GM23338 (cell line): Measurements from ENCODE around the gene DNM1L. TPM values are rescaled to one million over a fixed set of nuclear protein-coding genes. Genes with fewer than 3 reads are reported as not detected.
"Not testable (repeated sequence)": the region's sequence is repeated elsewhere in the genome, so short reads cannot be mapped to it uniquely, and the experiment has no call there.

Experiments used
- ATAC-seq: fragments of 200-7000 bp; cut with Tn5 transposase; 3 replicates; pipeline ENCODE4 v1.9.1; 2020
- DNase-seq: peaks from one replicate; pipeline ENCODE4 v3.0.0-alpha.2; 2015; ENCODE audit warnings: low spot score
- H2AFZ ChIP-seq: fragments of 200-600 bp; sonication (generic); 2 replicates; pipeline ENCODE4 v1.8.0; 2016; ENCODE audit warnings: antibody characterized with exemption, mild to moderate bottlenecking, moderate library complexity
- H3F3A ChIP-seq: fragments of 200-600 bp; sonication (generic); replicated peaks from 2 replicates; pipeline ENCODE4 v1.8.0; 2017; ENCODE audit warnings: antibody characterized with exemption, mixed run types, low read depth
- H3K27ac ChIP-seq: fragments of 200-600 bp; sonication (generic); 2 replicates; pipeline ENCODE4 v1.6.1; 2016; ENCODE audit warnings: low read depth
- H3K27me3 ChIP-seq: fragments of 200-600 bp; sonication (generic); 2 replicates; pipeline ENCODE4 v1.8.0; 2016; ENCODE audit warnings: mild to moderate bottlenecking, mixed run types, moderate library complexity; ENCODE audit not compliant: insufficient read depth
- H3K36me3 ChIP-seq: fragments of 200-600 bp; sonication (generic); 2 replicates; pipeline ENCODE4 v1.8.0; 2016; ENCODE audit warnings: mild to moderate bottlenecking; ENCODE audit not compliant: insufficient read depth
- H3K4me1 ChIP-seq: fragments of 200-600 bp; sonication (generic); 2 replicates; pipeline ENCODE4 v1.8.0; 2016; ENCODE audit warnings: mild to moderate bottlenecking, moderate library complexity; ENCODE audit not compliant: insufficient read depth
- H3K4me2 ChIP-seq: fragments of 200-600 bp; sonication (generic); 2 replicates; pipeline ENCODE4 v1.7.1; 2017; ENCODE audit warnings: mixed run types
- H3K4me3 ChIP-seq: fragments of 200-600 bp; sonication (generic); 2 replicates; pipeline ENCODE4 v1.6.1; 2016; ENCODE audit warnings: mixed run types
- H3K79me2 ChIP-seq: fragments of 200-600 bp; sonication (generic); replicated peaks from 2 replicates; pipeline ENCODE4 v1.8.0; 2017; ENCODE audit warnings: mild to moderate bottlenecking; ENCODE audit not compliant: insufficient read depth
- H3K9me2 ChIP-seq: fragments of 200-600 bp; sonication (generic); 2 replicates; pipeline ENCODE4 v1.8.0; 2017; ENCODE audit not compliant: insufficient read depth
- H4K20me1 ChIP-seq: fragments of 200-600 bp; sonication (generic); replicated peaks from 2 replicates; pipeline ENCODE4 v1.8.0; 2017; ENCODE audit warnings: mild to moderate bottlenecking; ENCODE audit not compliant: insufficient read depth
- H3K27ac Mint-ChIP-seq: 2 replicates; pipeline ENCODE4 v1.8.0; 2020; ENCODE audit warnings: inconsistent platforms, mild to moderate bottlenecking, moderate library complexity, mixed read lengths
- H3K27me3 Mint-ChIP-seq: 3 replicates; pipeline ENCODE4 v1.8.0; 2022; ENCODE audit warnings: low read depth, mild to moderate bottlenecking, moderate library complexity, mixed read lengths, inconsistent platforms; ENCODE audit not compliant: insufficient read depth, poor library complexity
- H3K36me3 Mint-ChIP-seq: 3 replicates; pipeline ENCODE4 v1.8.0; 2021; ENCODE audit warnings: low read depth, mild to moderate bottlenecking, inconsistent platforms, moderate library complexity, mixed read lengths
- H3K4me1 Mint-ChIP-seq: 3 replicates; pipeline ENCODE4 v1.8.0; 2020; ENCODE audit warnings: mild to moderate bottlenecking, inconsistent platforms, mixed read lengths
- H3K4me3 Mint-ChIP-seq: 3 replicates; pipeline ENCODE4 v1.8.0; 2021; ENCODE audit warnings: moderate library complexity, mild to moderate bottlenecking, inconsistent platforms, mixed read lengths
- H3K9me3 Mint-ChIP-seq: 3 replicates; pipeline ENCODE4 v1.8.0; 2020; ENCODE audit warnings: moderate library complexity, mild to moderate bottlenecking, inconsistent platforms, mixed read lengths
- CREB1 ChIP-seq: fragments of 250-450 bp; sonication (Bioruptor Pico); IDR thresholded peaks from 2 replicates; pipeline ENCODE4 v1.5.0; 2020; ENCODE audit warnings: low read depth, mild to moderate bottlenecking, moderate library complexity
- EZH2 ChIP-seq: fragments of 200-600 bp; sonication (generic); IDR thresholded peaks from one replicate; pipeline ENCODE4 v1.8.0; 2017; ENCODE audit warnings: antibody characterized with exemption, mild to moderate bottlenecking, low read depth; ENCODE audit not compliant: unreplicated experiment
- EZH2phosphoT487 ChIP-seq: fragments of 200-600 bp; sonication (generic); IDR thresholded peaks from one replicate; pipeline ENCODE4 v1.8.1; 2018; ENCODE audit warnings: antibody characterized with exemption; ENCODE audit not compliant: unreplicated experiment
- JUNB ChIP-seq: IDR thresholded peaks from one replicate; pipeline ENCODE4 v1.6.1; 2016; ENCODE audit warnings: antibody characterized with exemption; ENCODE audit not compliant: unreplicated experiment
- ZNF114 ChIP-seq: fragments of 250-450 bp; sonication (Bioruptor Pico); IDR thresholded peaks from 2 replicates; pipeline ENCODE4 v1.5.0; 2020; ENCODE audit warnings: mild to moderate bottlenecking, moderate library complexity
- ZNF331 ChIP-seq: fragments of 250-450 bp; sonication (Bioruptor Pico); IDR thresholded peaks from 2 replicates; pipeline ENCODE4 v1.5.0; 2020; ENCODE audit warnings: low read depth, mild to moderate bottlenecking, moderate library complexity
- polyA plus RNA-seq: library from polyadenylated mRNA; unstranded; fragments of >200 nt; fragmentation: Nextera tagmentation; extraction: Ambion mirVana; gene quantifications from 2 replicates; pipeline ENCODE4 v1.2.1, GENCODE V29; 2016
- total RNA-seq: library from RNA; depleted of rRNA; stranded (reverse); fragments of >200 nt; shearing (Covaris generic); gene quantifications from 2 replicates; pipeline ENCODE4 v1.2.3, GENCODE V29; 2014
- TF ChIP-seq, protein P1 (sequence below), 2 experiments: fragments of 200-600 bp in 1 of 2; sonication (generic) in 1 of 2; conservative IDR thresholded peaks; 2 replicates each; pipeline versions ENCODE4 v1.5.1 to v1.6.1; 2016 to 2017; ENCODE audit warnings: antibody characterized with exemption in 2 of 2, low read depth in 2 of 2, mild to moderate bottlenecking in 2 of 2, moderate library complexity in 1 of 2
- TF ChIP-seq, protein P2 (sequence below): IDR thresholded peaks from one replicate; pipeline ENCODE4 v1.6.1; 2018; ENCODE audit warnings: antibody characterized with exemption; ENCODE audit not compliant: unreplicated experiment
- TF ChIP-seq, protein P3 (sequence below): fragments of 250-450 bp; sonication (Bioruptor Pico); IDR thresholded peaks from 2 replicates; pipeline ENCODE4 v1.5.0; 2020; ENCODE audit warnings: mild to moderate bottlenecking, moderate library complexity
- TF ChIP-seq, protein P4 (sequence below): IDR thresholded peaks from 2 replicates; pipeline ENCODE4 v1.6.1; 2016; ENCODE audit warnings: antibody characterized with exemption

The DNM1L gene
- total and polyA plus RNA-seq, 2 experiments from 2014 or later, result 72.2 to 94.8 TPM

DNA sequence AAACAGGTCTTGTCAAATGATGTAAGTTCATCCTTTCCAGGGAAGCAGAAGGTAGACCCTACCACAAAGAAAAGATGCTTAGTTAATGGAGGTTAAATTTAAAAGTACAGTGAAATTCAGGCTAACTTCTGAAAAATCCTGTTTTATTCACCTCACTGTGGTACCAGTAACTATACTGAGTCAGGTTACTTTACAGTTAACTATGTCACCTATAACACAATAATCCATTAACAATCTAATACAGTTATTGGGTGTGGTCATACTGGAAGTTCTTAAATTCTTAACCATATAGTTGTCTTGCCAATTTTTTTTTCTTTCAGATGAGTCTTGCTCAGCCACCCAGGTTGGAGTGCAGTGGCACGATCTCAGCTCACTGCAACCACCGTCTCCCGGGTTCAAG is 46.2 kb downstream of the DNM1L start:
- H4K20me1 ChIP-seq, H3K9me2 ChIP-seq, DNase-seq, H3K4me2 ChIP-seq, H3K4me3 ChIP-seq, H3K27ac ChIP-seq, H3K27ac Mint-ChIP-seq, H2AFZ ChIP-seq, ATAC-seq, H3K27me3 Mint-ChIP-seq, H3K4me1 Mint-ChIP-seq, H3K79me2 ChIP-seq, H3F3A ChIP-seq, H3K4me3 Mint-ChIP-seq, H3K9me3 Mint-ChIP-seq, H3K27me3 ChIP-seq, H3K4me1 ChIP-seq: not testable (repeated sequence)
- H3K36me3 Mint-ChIP-seq, result peaks cover 53% of the 10 kb centered on the region
- H3K36me3 ChIP-seq, result peaks cover 11% of the 10 kb centered on the region; the same call in 1 of the 2 replicates

DNA sequence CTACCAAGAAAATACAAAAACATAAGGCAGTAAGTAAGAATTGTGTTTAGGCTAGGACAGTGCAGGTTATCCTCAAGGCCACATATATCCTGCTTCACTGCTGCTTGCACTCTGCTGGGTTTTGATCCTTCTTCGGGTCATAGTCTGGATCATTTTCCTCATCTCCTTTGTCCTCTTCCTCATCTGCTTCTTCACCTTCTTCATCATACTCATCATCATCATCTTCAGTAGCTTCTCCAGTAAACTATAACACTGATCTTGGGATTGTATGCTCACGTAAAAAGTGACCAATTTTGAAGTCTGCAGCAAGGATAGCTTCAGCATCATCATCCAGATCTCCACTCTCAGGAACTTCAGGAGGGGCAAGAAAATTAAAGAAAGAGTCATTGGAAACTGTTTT is 47.2 kb downstream of the DNM1L start:
- Mint-ChIP-seq H3K36me3 (peaks cover 55% of the 10 kb centered on the region), H3K27ac (no peak overlapping the region), H3K4me1 (no peaks in the 10 kb centered on the region), H3K4me3 (no peak overlapping the region), H3K27me3 (no peaks in the 10 kb centered on the region), H3K9me3 (no peaks in the 10 kb centered on the region)
- Histone ChIP-seq H3K27ac (no peak overlapping the region), H4K20me1 (0 out of 2 replicates have a peak, but pooled peaks cover 3% of the 10 kb centered on the region), H3F3A (no peaks in the 10 kb centered on the region; the same call in 1 of the 2 replicates), H3K4me2 (no peak overlapping the region), H3K9me2 (no peaks in the 10 kb centered on the region), H3K4me3 (no peak overlapping the region), H3K4me1 (no peaks in the 10 kb centered on the region), H3K27me3 (no peaks in the 10 kb centered on the region), H3K36me3 (peaks cover 11% of the 10 kb centered on the region; the same call in 1 of the 2 replicates), H3K79me2 (no peaks in the 10 kb centered on the region), H2AFZ (no peak overlapping the region)
- ATAC-seq (no peak), DNase-seq (no peak)
- TF ChIP-seq, protein P1, sequence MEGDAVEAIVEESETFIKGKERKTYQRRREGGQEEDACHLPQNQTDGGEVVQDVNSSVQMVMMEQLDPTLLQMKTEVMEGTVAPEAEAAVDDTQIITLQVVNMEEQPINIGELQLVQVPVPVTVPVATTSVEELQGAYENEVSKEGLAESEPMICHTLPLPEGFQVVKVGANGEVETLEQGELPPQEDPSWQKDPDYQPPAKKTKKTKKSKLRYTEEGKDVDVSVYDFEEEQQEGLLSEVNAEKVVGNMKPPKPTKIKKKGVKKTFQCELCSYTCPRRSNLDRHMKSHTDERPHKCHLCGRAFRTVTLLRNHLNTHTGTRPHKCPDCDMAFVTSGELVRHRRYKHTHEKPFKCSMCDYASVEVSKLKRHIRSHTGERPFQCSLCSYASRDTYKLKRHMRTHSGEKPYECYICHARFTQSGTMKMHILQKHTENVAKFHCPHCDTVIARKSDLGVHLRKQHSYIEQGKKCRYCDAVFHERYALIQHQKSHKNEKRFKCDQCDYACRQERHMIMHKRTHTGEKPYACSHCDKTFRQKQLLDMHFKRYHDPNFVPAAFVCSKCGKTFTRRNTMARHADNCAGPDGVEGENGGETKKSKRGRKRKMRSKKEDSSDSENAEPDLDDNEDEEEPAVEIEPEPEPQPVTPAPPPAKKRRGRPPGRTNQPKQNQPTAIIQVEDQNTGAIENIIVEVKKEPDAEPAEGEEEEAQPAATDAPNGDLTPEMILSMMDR (conservative IDR thresholded peaks at IDR 0.05; ENCODE audit: low read depth in 2 of 2), result no peak
- no peak for TF ChIP-seq JUNB
- TF ChIP-seq, protein P2, sequence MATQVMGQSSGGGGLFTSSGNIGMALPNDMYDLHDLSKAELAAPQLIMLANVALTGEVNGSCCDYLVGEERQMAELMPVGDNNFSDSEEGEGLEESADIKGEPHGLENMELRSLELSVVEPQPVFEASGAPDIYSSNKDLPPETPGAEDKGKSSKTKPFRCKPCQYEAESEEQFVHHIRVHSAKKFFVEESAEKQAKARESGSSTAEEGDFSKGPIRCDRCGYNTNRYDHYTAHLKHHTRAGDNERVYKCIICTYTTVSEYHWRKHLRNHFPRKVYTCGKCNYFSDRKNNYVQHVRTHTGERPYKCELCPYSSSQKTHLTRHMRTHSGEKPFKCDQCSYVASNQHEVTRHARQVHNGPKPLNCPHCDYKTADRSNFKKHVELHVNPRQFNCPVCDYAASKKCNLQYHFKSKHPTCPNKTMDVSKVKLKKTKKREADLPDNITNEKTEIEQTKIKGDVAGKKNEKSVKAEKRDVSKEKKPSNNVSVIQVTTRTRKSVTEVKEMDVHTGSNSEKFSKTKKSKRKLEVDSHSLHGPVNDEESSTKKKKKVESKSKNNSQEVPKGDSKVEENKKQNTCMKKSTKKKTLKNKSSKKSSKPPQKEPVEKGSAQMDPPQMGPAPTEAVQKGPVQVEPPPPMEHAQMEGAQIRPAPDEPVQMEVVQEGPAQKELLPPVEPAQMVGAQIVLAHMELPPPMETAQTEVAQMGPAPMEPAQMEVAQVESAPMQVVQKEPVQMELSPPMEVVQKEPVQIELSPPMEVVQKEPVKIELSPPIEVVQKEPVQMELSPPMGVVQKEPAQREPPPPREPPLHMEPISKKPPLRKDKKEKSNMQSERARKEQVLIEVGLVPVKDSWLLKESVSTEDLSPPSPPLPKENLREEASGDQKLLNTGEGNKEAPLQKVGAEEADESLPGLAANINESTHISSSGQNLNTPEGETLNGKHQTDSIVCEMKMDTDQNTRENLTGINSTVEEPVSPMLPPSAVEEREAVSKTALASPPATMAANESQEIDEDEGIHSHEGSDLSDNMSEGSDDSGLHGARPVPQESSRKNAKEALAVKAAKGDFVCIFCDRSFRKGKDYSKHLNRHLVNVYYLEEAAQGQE, result no peak
- no peak for TF ChIP-seq EZH2
- TF ChIP-seq, protein P3, sequence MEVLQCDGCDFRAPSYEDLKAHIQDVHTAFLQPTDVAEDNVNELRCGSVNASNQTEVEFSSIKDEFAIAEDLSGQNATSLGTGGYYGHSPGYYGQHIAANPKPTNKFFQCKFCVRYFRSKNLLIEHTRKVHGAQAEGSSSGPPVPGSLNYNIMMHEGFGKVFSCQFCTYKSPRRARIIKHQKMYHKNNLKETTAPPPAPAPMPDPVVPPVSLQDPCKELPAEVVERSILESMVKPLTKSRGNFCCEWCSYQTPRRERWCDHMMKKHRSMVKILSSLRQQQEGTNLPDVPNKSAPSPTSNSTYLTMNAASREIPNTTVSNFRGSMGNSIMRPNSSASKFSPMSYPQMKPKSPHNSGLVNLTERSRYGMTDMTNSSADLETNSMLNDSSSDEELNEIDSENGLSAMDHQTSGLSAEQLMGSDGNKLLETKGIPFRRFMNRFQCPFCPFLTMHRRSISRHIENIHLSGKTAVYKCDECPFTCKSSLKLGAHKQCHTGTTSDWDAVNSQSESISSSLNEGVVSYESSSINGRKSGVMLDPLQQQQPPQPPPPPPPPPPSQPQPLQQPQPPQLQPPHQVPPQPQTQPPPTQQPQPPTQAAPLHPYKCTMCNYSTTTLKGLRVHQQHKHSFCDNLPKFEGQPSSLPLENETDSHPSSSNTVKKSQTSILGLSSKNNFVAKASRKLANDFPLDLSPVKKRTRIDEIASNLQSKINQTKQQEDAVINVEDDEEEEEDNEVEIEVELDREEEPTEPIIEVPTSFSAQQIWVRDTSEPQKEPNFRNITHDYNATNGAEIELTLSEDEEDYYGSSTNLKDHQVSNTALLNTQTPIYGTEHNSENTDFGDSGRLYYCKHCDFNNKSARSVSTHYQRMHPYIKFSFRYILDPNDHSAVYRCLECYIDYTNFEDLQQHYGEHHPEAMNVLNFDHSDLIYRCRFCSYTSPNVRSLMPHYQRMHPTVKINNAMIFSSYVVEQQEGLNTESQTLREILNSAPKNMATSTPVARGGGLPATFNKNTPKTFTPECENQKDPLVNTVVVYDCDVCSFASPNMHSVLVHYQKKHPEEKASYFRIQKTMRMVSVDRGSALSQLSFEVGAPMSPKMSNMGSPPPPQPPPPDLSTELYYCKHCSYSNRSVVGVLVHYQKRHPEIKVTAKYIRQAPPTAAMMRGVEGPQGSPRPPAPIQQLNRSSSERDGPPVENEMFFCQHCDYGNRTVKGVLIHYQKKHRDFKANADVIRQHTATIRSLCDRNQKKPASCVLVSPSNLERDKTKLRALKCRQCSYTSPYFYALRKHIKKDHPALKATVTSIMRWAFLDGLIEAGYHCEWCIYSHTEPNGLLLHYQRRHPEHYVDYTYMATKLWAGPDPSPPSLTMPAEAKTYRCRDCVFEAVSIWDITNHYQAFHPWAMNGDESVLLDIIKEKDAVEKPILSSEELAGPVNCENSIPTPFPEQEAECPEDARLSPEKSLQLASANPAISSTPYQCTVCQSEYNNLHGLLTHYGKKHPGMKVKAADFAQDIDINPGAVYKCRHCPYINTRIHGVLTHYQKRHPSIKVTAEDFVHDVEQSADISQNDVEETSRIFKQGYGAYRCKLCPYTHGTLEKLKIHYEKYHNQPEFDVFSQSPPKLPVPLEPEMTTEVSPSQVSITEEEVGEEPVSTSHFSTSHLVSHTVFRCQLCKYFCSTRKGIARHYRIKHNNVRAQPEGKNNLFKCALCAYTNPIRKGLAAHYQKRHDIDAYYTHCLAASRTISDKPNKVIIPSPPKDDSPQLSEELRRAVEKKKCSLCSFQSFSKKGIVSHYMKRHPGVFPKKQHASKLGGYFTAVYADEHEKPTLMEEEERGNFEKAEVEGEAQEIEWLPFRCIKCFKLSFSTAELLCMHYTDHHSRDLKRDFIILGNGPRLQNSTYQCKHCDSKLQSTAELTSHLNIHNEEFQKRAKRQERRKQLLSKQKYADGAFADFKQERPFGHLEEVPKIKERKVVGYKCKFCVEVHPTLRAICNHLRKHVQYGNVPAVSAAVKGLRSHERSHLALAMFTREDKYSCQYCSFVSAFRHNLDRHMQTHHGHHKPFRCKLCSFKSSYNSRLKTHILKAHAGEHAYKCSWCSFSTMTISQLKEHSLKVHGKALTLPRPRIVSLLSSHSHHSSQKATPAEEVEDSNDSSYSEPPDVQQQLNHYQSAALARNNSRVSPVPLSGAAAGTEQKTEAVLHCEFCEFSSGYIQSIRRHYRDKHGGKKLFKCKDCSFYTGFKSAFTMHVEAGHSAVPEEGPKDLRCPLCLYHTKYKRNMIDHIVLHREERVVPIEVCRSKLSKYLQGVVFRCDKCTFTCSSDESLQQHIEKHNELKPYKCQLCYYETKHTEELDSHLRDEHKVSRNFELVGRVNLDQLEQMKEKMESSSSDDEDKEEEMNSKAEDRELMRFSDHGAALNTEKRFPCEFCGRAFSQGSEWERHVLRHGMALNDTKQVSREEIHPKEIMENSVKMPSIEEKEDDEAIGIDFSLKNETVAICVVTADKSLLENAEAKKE, result no peak
- no peak for TF ChIP-seq ZNF331
- TF ChIP-seq, protein P4, sequence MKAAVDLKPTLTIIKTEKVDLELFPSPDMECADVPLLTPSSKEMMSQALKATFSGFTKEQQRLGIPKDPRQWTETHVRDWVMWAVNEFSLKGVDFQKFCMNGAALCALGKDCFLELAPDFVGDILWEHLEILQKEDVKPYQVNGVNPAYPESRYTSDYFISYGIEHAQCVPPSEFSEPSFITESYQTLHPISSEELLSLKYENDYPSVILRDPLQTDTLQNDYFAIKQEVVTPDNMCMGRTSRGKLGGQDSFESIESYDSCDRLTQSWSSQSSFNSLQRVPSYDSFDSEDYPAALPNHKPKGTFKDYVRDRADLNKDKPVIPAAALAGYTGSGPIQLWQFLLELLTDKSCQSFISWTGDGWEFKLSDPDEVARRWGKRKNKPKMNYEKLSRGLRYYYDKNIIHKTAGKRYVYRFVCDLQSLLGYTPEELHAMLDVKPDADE, result no peak
- no peak for TF ChIP-seq CREB1 (CRISPR knock-in tag)
- no peak for TF ChIP-seq ZNF114 (CRISPR knock-in tag)
- no peak for TF ChIP-seq EZH2phosphoT487
